Activated naive CD4-positive, alpha-beta T cell treated with anti-CD3 and anti-CD28 coated beads for 36 hours (primary cell): ENCODE measurements around the gene GLYAT. TPM values are rescaled to one million over a fixed set of nuclear protein-coding genes. Genes with fewer than 3 reads are reported as not detected.

Experiments used
- CTCF ChIA-PET: fragments of 350-600 bp; sonication (Branson Sonifier 250); formaldehyde crosslinking; loops from one replicate; lab custom pipeline; 2021; ENCODE audit warnings: antibody characterized with exemption; lab: Charles Lee
- DNase-seq: peaks from one replicate; pipeline ENCODE4 v3.0.0-alpha.2; 2020
- H3K27ac Mint-ChIP-seq: one replicate; pipeline ENCODE4 v1.8.0; 2021; ENCODE audit warnings: mild to moderate bottlenecking, mixed read lengths
- H3K27me3 Mint-ChIP-seq: one replicate; pipeline ENCODE4 v1.8.0; 2021; ENCODE audit warnings: low read depth, mixed read lengths
- H3K36me3 Mint-ChIP-seq: one replicate; pipeline ENCODE4 v1.8.0; 2021; ENCODE audit warnings: low read depth, mixed read lengths
- H3K4me1 Mint-ChIP-seq: one replicate; pipeline ENCODE4 v1.8.0; 2021; ENCODE audit warnings: low read depth, mixed read lengths
- H3K4me3 Mint-ChIP-seq: one replicate; pipeline ENCODE4 v1.8.0; 2021; ENCODE audit warnings: mild to moderate bottlenecking, moderate library complexity, mixed read lengths
- H3K9me3 Mint-ChIP-seq: one replicate; pipeline ENCODE4 v1.8.0; 2021; ENCODE audit warnings: mixed read lengths
- intact Hi-C: fragments of 100-400 bp; cut with micrococcal nuclease; formaldehyde crosslinking; loops from one replicate; pipeline ENCODE4 v1.15.1; 2023
- total RNA-seq, 2 experiments: library from RNA; stranded (reverse); gene quantifications; one replicate each; pipeline ENCODE4 v1.2.3, GENCODE V29; 2021

GLYAT gene, protein sequence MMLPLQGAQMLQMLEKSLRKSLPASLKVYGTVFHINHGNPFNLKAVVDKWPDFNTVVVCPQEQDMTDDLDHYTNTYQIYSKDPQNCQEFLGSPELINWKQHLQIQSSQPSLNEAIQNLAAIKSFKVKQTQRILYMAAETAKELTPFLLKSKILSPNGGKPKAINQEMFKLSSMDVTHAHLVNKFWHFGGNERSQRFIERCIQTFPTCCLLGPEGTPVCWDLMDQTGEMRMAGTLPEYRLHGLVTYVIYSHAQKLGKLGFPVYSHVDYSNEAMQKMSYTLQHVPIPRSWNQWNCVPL
- total RNA-seq, result not detected

DNA sequence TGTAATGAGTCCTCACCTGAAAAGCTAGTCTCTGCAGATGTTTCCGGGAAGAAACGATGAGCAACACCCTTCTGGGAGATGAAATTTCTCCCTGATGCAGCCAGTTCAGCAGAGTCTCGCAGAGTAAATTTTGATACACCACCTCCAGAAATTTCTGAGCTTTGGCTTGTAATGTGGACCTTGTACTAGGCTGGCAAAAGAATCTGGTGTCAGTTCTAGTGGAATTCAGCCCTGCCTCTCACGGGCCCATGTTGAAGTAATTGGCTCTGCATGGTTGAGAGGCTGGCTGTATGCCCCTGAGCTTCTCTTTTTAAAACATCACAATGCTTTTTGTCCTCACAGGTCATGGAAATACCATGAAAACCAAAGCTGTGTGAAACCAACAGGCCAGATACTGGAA is at the start of gene GLYAT:
Gene GLYAT (minus strand): TSS at position 125 of the 400 bp plus-strand sequence. CDS start 7,447 bp downstream, outside the sequence.
- peaks cover 28% of the 10 kb centered on the region for H3K4me1 Mint-ChIP-seq
- intact Hi-C loops, result no loop called here
- H3K9me3 Mint-ChIP-seq, result no peaks in the 10 kb centered on the region
- H3K36me3 Mint-ChIP-seq, result peaks cover under 1% of the 10 kb centered on the region
- no peaks in the 10 kb centered on the region for H3K27me3 Mint-ChIP-seq
- no peak within 1 kb of the TSS for H3K4me3 Mint-ChIP-seq
- no peak within 1 kb of the TSS for H3K27ac Mint-ChIP-seq
- CTCF ChIA-PET, result no interaction called here
- DNase-seq, result no peak

DNA sequence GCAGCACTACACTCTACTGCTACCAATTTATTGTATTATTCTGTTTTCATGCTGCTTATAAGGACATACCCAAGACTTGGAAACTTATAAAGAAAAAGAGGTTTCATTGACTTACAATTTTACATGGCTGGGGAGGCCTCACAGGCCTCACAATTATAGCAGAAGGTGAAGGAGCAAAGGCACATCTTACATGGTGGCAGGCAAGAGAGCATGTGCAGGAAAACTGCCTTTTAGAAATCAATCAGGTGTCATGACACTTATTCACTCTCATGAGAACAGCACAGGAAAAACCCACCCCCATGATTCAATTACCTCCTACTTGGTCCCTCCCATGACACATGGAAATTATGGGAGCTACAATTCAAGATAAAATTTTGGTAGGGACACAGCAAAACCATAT is 49.6 kb upstream of the GLYAT start:
- CTCF ChIA-PET, result interaction anchor here (0.6 kb wide), 1 partner anchor 20 kb away, joined by 3 read pairs; no protein-coding TSS in a partner anchor
- Mint-ChIP-seq H3K9me3 (peaks cover 7% of the 10 kb centered on the region), H3K4me1 (no peaks in the 10 kb centered on the region), H3K4me3 (no peak overlapping the region), H3K36me3 (peaks cover 4% of the 10 kb centered on the region), H3K27me3 (no peaks in the 10 kb centered on the region), H3K27ac (no peak overlapping the region)
- DNase-seq, result no peak
- intact Hi-C loops, result no loop called here

DNA sequence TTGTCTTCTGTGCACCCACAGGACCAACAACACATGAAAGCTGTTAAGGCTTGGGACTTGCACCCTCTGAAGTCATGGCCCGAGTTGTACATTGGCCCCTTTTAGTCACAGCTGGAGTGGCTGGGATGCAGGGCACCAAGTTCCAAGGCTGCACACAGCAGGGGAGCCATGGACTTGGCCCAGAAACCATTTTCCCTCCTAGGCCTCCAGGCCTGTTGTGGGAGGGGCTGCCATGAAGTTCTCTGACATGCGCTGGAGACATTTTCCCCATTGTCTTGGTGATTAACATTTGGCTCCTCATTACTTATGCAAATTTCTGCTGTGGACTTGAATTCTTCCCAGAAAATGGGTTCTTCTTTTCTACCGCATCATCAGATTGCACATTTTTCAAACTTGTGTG is 48.8 kb upstream of the GLYAT start:
- Mint-ChIP-seq H3K4me1 (no peaks in the 10 kb centered on the region), H3K27ac (no peak overlapping the region), H3K27me3 (no peaks in the 10 kb centered on the region), H3K36me3 (peaks cover 4% of the 10 kb centered on the region), H3K4me3 (no peak overlapping the region), H3K9me3 (peaks cover 7% of the 10 kb centered on the region)
- intact Hi-C loops, result no loop called here
- CTCF ChIA-PET, result no interaction called here
- no peak for DNase-seq

DNA sequence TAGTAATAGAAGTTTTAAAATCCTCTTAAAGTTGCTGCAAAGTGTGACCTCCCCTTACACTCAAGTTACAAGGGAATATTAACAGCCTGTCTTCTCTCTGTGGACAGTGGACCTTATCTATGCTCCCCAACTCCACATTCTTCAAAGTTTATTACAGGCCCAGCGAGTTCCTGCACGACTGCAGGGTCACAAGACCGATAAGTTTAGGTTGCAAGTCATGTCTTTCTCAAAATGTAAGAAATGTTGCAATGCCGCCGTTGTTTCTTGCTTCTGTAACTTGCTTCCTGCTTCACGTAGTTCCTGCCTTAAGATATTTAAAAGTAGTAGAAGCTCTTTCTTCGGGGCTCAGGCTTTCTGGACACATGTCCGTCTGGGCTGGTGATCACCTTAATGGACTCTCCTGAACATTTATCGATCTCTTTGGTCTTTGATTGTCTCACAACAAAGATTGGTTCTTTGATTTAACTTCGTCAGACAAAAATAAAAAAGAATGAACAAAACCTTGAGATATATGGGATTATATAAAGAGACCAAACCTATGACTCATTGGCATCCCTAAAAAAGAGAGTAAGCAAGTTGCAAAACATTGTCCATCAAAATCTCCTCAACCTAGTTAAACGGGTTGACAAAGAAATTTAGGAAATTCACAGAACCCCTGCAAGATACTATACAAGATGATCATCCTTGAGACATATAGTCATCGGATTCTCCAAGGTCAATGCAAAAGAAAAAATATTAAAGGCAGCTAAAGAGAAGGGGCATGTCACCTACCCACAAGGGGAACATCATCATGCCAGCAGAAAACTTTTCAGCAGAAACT is 45.4 kb upstream of the GLYAT start:
- no peaks in the 10 kb centered on the region for H3K27me3 Mint-ChIP-seq
- CTCF ChIA-PET, result no interaction called here
- no peak overlapping the region for H3K4me3 Mint-ChIP-seq
- intact Hi-C loops, result no loop called here
- H3K36me3 Mint-ChIP-seq, result peaks cover 4% of the 10 kb centered on the region
- peaks cover 7% of the 10 kb centered on the region for H3K9me3 Mint-ChIP-seq
- no peak overlapping the region for H3K27ac Mint-ChIP-seq
- no peaks in the 10 kb centered on the region for H3K4me1 Mint-ChIP-seq
- no peak for DNase-seq

DNA sequence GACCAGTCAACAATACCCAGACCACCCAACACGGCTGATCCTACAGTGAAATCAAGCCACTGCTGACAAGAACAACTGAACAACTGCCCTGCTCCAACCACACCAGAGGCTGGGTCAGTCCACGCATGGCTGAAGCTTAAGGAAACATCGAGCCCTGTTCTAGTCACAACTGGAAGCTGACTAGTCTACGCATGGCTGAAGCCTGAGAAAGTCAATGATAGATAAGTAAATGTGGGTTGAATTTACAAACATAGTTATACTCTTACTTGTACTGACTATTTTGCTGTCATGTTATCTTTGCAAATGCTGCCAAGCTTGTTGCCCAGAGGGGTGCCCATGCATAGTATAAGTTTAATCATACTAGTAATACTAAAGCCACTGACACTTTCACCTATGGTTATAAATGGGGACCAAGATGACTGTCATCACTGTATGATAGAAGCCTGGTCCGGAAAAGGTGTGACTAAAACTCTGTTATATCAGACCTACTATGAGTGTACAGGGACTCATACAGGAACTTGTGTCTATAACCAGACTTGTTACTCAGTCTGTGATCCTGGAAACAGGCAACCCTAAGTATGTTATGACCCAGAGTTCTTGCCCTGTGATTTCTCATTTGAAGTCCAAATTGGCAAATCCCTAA is 43.4 kb upstream of the GLYAT start:
- no peak overlapping the region for H3K27ac Mint-ChIP-seq
- peaks cover 6% of the 10 kb centered on the region for H3K4me1 Mint-ChIP-seq
- no peaks in the 10 kb centered on the region for H3K27me3 Mint-ChIP-seq
- H3K9me3 Mint-ChIP-seq, result no peaks in the 10 kb centered on the region
- no peaks in the 10 kb centered on the region for H3K36me3 Mint-ChIP-seq
- intact Hi-C loops, result loop anchor here (1.0 kb wide), 1 partner anchor 250 kb away; no protein-coding TSS in a partner anchor
- CTCF ChIA-PET, result interaction anchor here (2.0 kb wide), 1 partner anchor 13 kb away, joined by 6 read pairs; no protein-coding TSS in a partner anchor
- DNase-seq, result peak; percentile 8
- no peak overlapping the region for H3K4me3 Mint-ChIP-seq

DNA sequence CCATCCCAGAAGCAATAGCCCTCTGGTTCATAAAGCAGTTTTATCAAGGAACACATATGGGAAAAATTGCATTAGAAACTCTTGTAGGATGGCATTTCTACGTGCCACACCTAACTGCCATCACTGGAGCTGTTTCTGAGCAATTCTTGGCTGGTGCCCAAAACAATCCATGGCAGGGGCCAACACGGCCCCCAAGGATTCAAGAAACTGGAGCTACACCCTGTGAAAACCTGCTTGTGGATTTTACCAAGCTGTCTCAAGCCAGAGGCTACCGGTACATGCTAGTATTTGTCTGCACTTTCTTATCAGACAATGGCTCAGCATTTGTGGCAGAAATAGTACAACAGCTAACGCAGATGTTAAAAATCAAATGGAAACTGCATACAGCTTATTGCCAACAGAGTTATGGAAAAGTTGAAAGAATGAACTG is 42.4 kb upstream of the GLYAT start:
- Mint-ChIP-seq H3K4me3 (no peak overlapping the region), H3K27me3 (no peaks in the 10 kb centered on the region), H3K9me3 (no peaks in the 10 kb centered on the region), H3K27ac (no peak overlapping the region), H3K4me1 (peaks cover 6% of the 10 kb centered on the region), H3K36me3 (no peaks in the 10 kb centered on the region)
- CTCF ChIA-PET, result interaction anchor here (0.6 to 2.0 kb wide), 2 partner anchors 14 to 124 kb away, joined by 5 to 6 read pairs; no protein-coding TSS in a partner anchor
- DNase-seq, result no peak
- intact Hi-C loops, result no loop called here

DNA sequence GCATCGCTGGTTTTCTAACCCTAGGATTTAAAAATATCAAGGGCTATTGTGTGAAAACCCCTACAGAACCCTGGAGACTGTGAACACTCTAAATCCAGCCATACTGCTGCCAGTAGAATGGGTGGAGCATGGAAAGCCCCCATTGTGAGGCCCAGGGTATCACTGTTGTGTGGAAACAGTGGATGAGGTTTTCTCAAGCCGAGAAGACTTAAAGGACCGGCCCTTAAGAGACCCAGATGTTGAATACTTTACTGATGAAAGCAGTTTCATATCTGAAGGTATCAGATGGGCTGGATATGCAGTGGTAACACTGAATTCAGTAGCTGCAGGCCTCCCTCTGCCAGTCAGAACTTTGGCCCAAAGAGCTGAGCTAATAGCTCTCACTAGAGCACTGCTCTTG is 41.6 kb upstream of the GLYAT start:
- Mint-ChIP-seq H3K27ac (no peak overlapping the region), H3K4me1 (peaks cover 6% of the 10 kb centered on the region), H3K9me3 (no peaks in the 10 kb centered on the region), H3K27me3 (no peaks in the 10 kb centered on the region), H3K4me3 (no peak overlapping the region), H3K36me3 (no peaks in the 10 kb centered on the region)
- DNase-seq, result no peak
- intact Hi-C loops, result no loop called here
- CTCF ChIA-PET, result interaction anchor here (2.0 kb wide), 1 partner anchor 15 kb away, joined by 6 read pairs; no protein-coding TSS in a partner anchor

DNA sequence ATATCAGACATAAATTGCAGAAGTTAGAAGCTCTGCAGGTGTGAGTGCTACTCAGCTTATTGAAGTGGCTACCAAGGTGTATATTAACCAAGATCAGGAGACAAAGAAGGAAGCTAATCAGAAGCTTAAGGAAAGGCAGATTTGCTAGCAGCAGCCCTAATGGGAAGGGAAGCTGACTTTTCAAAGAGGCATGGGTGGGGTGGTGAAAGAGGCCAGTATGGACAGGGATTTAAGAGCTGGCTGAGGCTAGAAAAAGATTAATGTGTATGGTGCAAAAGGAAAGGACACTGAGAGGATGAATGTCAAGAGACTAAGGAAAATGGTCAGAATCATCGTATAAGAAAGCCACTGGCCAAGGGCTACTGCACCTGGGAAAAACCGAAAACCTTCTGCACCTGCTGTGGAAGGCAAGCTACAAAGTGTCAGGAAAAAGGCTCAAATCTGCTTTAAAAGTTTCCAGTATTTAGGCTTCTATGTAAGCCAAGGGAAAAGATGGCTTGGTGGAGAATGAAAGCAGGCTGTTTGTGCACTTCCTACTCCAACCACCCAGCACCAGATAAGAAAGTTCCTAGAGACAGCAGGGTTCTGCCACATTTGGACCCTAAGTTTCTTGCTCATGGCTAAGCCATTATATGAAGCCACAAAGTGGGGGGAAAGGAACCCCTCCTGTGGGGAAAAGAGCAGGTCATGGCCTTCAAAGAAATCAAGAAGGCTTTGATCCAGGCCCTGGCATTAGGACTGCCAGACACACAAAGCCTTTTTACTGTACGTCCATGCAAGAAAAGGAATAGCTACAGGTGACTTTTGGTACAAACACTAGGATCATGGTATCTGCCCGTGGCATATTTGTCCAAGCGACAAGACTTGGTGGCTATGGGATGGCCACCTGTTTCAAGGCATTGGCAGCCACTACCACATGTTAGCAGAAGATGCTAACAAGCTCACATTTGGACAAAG is 40.9 kb upstream of the GLYAT start:
- H3K27ac Mint-ChIP-seq, result no peak overlapping the region
- intact Hi-C loops, result no loop called here
- no peaks in the 10 kb centered on the region for H3K36me3 Mint-ChIP-seq
- no peak overlapping the region for H3K4me3 Mint-ChIP-seq
- CTCF ChIA-PET, result interaction anchor here (1.3 kb wide), 1 partner anchor 16 kb away, joined by 5 read pairs; no protein-coding TSS in a partner anchor
- no peaks in the 10 kb centered on the region for H3K27me3 Mint-ChIP-seq
- H3K4me1 Mint-ChIP-seq, result peaks cover 6% of the 10 kb centered on the region
- H3K9me3 Mint-ChIP-seq, result no peaks in the 10 kb centered on the region
- DNase-seq, result no peak

DNA sequence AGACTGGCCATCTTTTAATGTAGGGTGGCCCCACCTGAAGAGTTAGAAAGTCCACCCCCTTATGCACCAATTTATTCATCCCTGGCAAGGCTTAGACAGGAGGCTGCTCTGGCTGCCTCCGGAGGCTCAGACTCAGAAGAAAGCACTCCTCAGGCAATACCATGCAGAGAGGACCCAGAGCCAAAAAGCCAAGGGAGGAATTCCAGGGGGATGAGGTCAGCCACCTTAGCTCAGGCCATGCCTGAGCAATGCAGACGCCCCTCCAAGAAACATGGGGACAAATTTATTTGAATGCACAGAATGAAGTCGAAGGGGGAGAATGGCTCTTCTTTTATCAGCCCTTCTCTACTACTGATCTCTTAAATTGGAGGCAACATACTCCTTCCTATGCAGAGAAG is 39.7 kb upstream of the GLYAT start:
- no peak overlapping the region for H3K4me3 Mint-ChIP-seq
- H3K9me3 Mint-ChIP-seq, result no peaks in the 10 kb centered on the region
- intact Hi-C loops, result no loop called here
- H3K4me1 Mint-ChIP-seq, result peaks cover 6% of the 10 kb centered on the region
- H3K27ac Mint-ChIP-seq, result no peak overlapping the region
- H3K36me3 Mint-ChIP-seq, result no peaks in the 10 kb centered on the region
- CTCF ChIA-PET, result interaction anchor here (0.6 to 1.3 kb wide), 2 partner anchors 12 to 17 kb away, joined by 4 to 5 read pairs; no protein-coding TSS in a partner anchor
- H3K27me3 Mint-ChIP-seq, result no peaks in the 10 kb centered on the region
- no peak for DNase-seq

DNA sequence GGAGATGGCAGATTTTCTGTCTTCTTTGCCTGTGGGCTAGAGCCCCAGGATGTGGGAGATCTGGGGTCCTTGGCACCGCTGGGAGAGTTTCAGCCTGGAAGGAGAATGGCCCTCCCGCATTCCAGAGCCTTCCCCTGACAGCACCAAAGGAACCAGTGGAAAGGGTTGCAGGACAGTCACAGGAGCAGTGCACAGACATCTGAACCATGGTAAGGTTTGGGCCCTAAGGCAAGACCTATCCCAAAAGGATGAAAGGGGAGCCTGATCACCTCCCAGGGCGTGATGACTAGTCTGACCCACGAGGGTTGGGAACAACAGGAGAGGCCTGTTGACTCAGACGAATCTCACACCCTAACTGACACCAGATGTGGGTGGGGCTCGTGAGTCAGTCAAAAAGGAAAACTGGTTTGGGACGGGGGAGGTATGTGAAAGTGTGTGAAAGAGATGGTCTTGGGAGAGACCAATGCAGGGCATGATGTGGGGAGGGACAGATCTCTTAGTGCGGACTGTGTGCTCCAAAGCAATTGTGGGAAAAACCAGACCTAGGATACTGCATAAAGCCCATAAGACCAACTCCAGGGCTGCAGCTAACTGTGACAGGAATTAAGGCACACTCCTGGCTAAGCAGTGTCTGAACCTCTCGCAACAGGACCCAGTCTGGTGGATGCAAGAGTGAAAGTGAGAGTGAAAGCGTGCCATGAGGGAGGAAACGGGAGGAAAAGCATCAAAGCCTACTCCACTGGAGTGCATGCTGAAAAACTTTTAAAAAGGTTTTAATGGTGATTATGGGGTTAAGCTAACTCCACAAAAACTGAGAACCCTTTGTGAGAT is 39.1 kb upstream of the GLYAT start:
- intact Hi-C loops, result no loop called here
- Mint-ChIP-seq H3K9me3 (no peaks in the 10 kb centered on the region), H3K36me3 (no peaks in the 10 kb centered on the region), H3K4me3 (no peak overlapping the region), H3K27me3 (no peaks in the 10 kb centered on the region), H3K4me1 (peaks cover 6% of the 10 kb centered on the region), H3K27ac (no peak overlapping the region)
- CTCF ChIA-PET, result interaction anchor here (0.6 to 1.3 kb wide), 2 partner anchors 11 to 18 kb away, joined by 4 to 5 read pairs; no protein-coding TSS in a partner anchor
- peak; percentile 9 for DNase-seq

DNA sequence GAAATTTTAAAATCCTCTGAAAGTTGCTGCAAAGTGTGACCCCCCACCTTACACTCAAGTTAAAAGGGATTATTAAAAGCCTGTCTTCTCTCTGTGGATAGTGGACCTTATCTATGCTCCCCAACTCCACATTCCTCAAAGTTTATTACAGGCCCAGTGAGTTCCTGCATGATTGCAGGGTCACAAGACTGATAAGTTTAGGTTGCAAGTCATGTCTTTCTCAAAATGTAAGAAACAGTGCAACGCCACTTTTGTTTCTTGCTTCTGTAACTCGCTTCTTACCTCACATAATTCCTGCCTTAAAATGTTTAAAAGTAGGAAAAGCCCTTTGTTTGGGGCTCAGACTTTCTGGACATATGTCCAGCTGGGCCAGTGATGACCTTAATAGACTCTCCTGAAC is 38.4 kb upstream of the GLYAT start:
- no peak for DNase-seq

More for the DNA sequence above, 38.4 kb upstream of the GLYAT start:
- CTCF ChIA-PET, result no interaction called here
- Mint-ChIP-seq H3K36me3 (no peaks in the 10 kb centered on the region), H3K4me1 (peaks cover 6% of the 10 kb centered on the region), H3K27me3 (no peaks in the 10 kb centered on the region), H3K9me3 (no peaks in the 10 kb centered on the region), H3K4me3 (no peak overlapping the region), H3K27ac (no peak overlapping the region)
- intact Hi-C loops, result no loop called here
